Measurements from ENCODE around the gene SGCA. TPM values are rescaled to one million over a fixed set of nuclear protein-coding genes. Genes with fewer than 3 reads are reported as not detected.

Gene SGCA
- total and polyA plus RNA-seq, 2 of the 8 experiments (the other 6 are each of a cell fraction or from before 2014, with no cell fraction given): 0.12 TPM; not detected in 1

GRCh38 chr17:50205963-50206505 lies 40.2 kb downstream of the SGCA start:
- Histone ChIP-seq H3K23me2 (ENCODE audit: low read depth, low read length) (peaks cover 4% of the 10 kb centered on the region; the same call in 1 of the 2 replicates), H2AK5ac (ENCODE audit: low read depth, low read length) (no peak overlapping the region), H3K56ac (replicated peaks; ENCODE audit: insufficient read length, low read depth, low read length) (no peak overlapping the region), H4K91ac (replicated peaks; ENCODE audit: insufficient read length, low read length) (peak overlapping the region; percentile 38), H2BK12ac (ENCODE audit: low read depth, low read length) (0 out of 2 replicates have a peak overlapping the region, but pooled peaks have one; percentile 14), H3K23ac (ENCODE audit: insufficient read length) (no peak overlapping the region), H3K4ac (replicated peaks; ENCODE audit: insufficient read length, low read depth, low read length) (no peak overlapping the region), H2BK120ac (replicated peaks; ENCODE audit: low read depth, low read length) (no peak overlapping the region), H4K8ac (ENCODE audit: extremely low read depth, insufficient read depth, low read length) (no peak overlapping the region), H3K9me3 (ENCODE audit: insufficient read depth in 2 of 2, low read depth in 1 of 2, low read length in 1 of 2) (no peaks in the 10 kb centered on the region), H3K4me2 (ENCODE audit: insufficient read depth in 1 of 2, low read depth in 2 of 2, low read length in 2 of 2) (no peak overlapping the region), H4K20me1 (replicated peaks in 1 of 2; ENCODE audit: control insufficient read depth in 1 of 2, insufficient read depth in 2 of 2, low read length in 2 of 2) (no peaks in the 10 kb centered on the region), H2AFZ (ENCODE audit: low read length) (no peak overlapping the region), H2BK15ac (ENCODE audit: low read length) (0 out of 2 replicates have a peak overlapping the region, but pooled peaks have one; percentile 31), H3K79me1 (ENCODE audit: low read depth, low read length) (no peaks in the 10 kb centered on the region), H3K27me3 (replicated peaks in 1 of 4; ENCODE audit: control insufficient read depth in 3 of 4, extremely low read depth in 1 of 4, insufficient read depth in 3 of 4, low read length in 3 of 4) (peaks cover 0 to 26% (median 12%) of the 10 kb centered on the region in 4 experiments; a peak in 5 of 7 replicates), H3K79me2 (ENCODE audit: control insufficient read depth in 1 of 2, insufficient read depth in 2 of 2, low read length in 2 of 2) (no peaks in the 10 kb centered on the region), H3K18ac (ENCODE audit: extremely low read depth, low read length) (peak overlapping the region; percentile 19; the same call in 1 of the 2 replicates), H3K4me1 (replicated peaks in 1 of 4; ENCODE audit: control insufficient read depth in 3 of 4, insufficient read depth in 4 of 4, low read length in 3 of 4) (peaks cover 15 to 37% (median 31%) of the 10 kb centered on the region in 4 experiments), H2BK20ac (ENCODE audit: low read length) (no peak overlapping the region), H3K9ac (replicated peaks in 1 of 4; ENCODE audit: extremely low read depth in 1 of 4, low read depth in 3 of 4, low read length in 3 of 4) (no peak overlapping the region), H3K36me3 (ENCODE audit: control insufficient read depth in 2 of 4, insufficient read depth in 4 of 4, low read length in 3 of 4) (no peaks in the 10 kb centered on the region), H2BK5ac (ENCODE audit: low read depth, low read length) (no peak overlapping the region), H3K14ac (ENCODE audit: insufficient read length) (no peak overlapping the region), H3K4me3 (ENCODE audit: extremely low read depth in 1 of 4, insufficient read depth in 2 of 4, low read depth in 3 of 4, low read length in 4 of 4) (no peak overlapping the region), H4K5ac (ENCODE audit: insufficient read length, low read depth, low read length) (no peak overlapping the region), H3K27ac (ENCODE audit: low read depth, low read length) (no peak overlapping the region)
- DNase-seq (ENCODE audit: low read depth in 1 of 2, low spot score in 2 of 2) (peak in 1 of 2 experiments; percentile 37), FAIRE-seq (no peak)
- no peak for TF ChIP-seq RAD21 (IDR thresholded peaks at IDR 0.05 in 1 of 2, conservative IDR thresholded peaks at IDR 0.05 in 1 of 2; ENCODE audit: low read depth in 2 of 2, low read length in 2 of 2)
- TF ChIP-seq FOSL1 (IDR thresholded peaks at IDR 0.05; ENCODE audit: insufficient read depth, low read depth, low read length): no peak
- CTCF ChIA-PET (ENCODE audit: partially characterized antibody): interaction anchor here (1.0 to 24.4 kb wide), 5 partner anchors 9 to 112 kb away, joined by 3 to 1349 read pairs (median 145); partner anchors contain the start of gene TMEM92
- POLR2A ChIA-PET (ENCODE audit: partially characterized antibody): interaction anchor here (0.7 to 1.7 kb wide), 3 partner anchors 14 to 67 kb away, joined by 3 to 5 read pairs (median 4); partner anchors contain the start of gene SGCA
- WGBS, 2 experiments (ENCODE audit: extremely low coverage in 1 of 2, insufficient coverage in 1 of 2, insufficient read length in 1 of 2, insufficient replicate concordance in 2 of 2, low coverage in 1 of 2, low lambda C conversion rate in 2 of 2, missing lambda C conversion rate in 1 of 2): 89% methylated on average over 6 of the region's 7 CpGs; no CpG with 5 or more reads in 1 of the 2 experiments
